DND-41 (cell line): ENCODE results near the gene C18orf63.

Source experiments
- ATAC-seq: fragments of 200-7000 bp; cut with Tn5 transposase; 3 replicates; pipeline ENCODE4 v1.9.1; 2021; ENCODE audit warnings: low read depth; ENCODE audit not compliant: insufficient read depth
- DNase-seq: peaks from one replicate; pipeline ENCODE4 v3.0.0-alpha.2; 2020
- H2AFZ ChIP-seq: 2 replicates; pipeline ENCODE4 v1.6.0; 2012; ENCODE audit warnings: low read depth, low read length
- H3K27ac ChIP-seq: 2 replicates; pipeline ENCODE4 v1.5.1; 2012; ENCODE audit warnings: low read length, inconsistent platforms
- H3K27me3 ChIP-seq: fragments of 200-600 bp; sonication (generic); 2 replicates; pipeline ENCODE4 v1.6.0; 2012; ENCODE audit warnings: low read length, mild to moderate bottlenecking, inconsistent platforms; ENCODE audit not compliant: insufficient read depth, poor library complexity
- H3K36me3 ChIP-seq: 2 replicates; pipeline ENCODE4 v1.5.1; 2012; ENCODE audit warnings: low read length, inconsistent platforms; ENCODE audit not compliant: insufficient read depth
- H3K4me1 ChIP-seq: 2 replicates; pipeline ENCODE4 v1.5.1; 2012; ENCODE audit warnings: mild to moderate bottlenecking, low read length; ENCODE audit not compliant: insufficient read depth
- H3K4me2 ChIP-seq: 2 replicates; pipeline ENCODE4 v1.6.0; 2012; ENCODE audit warnings: mild to moderate bottlenecking, moderate library complexity, low read length, inconsistent platforms; ENCODE audit not compliant: insufficient read depth
- H3K4me3 ChIP-seq, 2 experiments: fragments of 200-600 bp in 1 of 2; shearing (Covaris generic) in 1 of 2; 2 replicates each; pipeline ENCODE4 v1.5.1; 2012 to 2016; ENCODE audit warnings: inconsistent platforms in 2 of 2, low read length in 2 of 2, mild to moderate bottlenecking in 2 of 2, low read depth in 1 of 2, moderate library complexity in 1 of 2
- H3K79me2 ChIP-seq: 2 replicates; pipeline ENCODE4 v1.6.0; 2012; ENCODE audit warnings: low read length, inconsistent platforms; ENCODE audit not compliant: insufficient read depth
- H3K9ac ChIP-seq: 2 replicates; pipeline ENCODE4 v1.6.0; 2012; ENCODE audit warnings: low read depth, mild to moderate bottlenecking, inconsistent platforms, low read length, moderate library complexity
- H3K9me3 ChIP-seq: 2 replicates; pipeline ENCODE4 v1.5.1; 2012; ENCODE audit warnings: low read length, moderate library complexity, mild to moderate bottlenecking, inconsistent platforms; ENCODE audit not compliant: insufficient read depth, severe bottlenecking
- H4K20me1 ChIP-seq: 2 replicates; pipeline ENCODE4 v1.6.0; 2012; ENCODE audit warnings: low read length; ENCODE audit not compliant: insufficient read depth
- EZH2 ChIP-seq: IDR thresholded peaks from 3 replicates; pipeline ENCODE4 v1.6.1; 2012; ENCODE audit warnings: borderline replicate concordance, low read depth, mild to moderate bottlenecking, moderate library complexity, low read length, inconsistent platforms; ENCODE audit not compliant: severe bottlenecking
- TF ChIP-seq, protein P1 (sequence below): IDR thresholded peaks from 2 replicates; pipeline ENCODE4 v1.5.1; 2012; ENCODE audit warnings: borderline replicate concordance, low read length, moderate library complexity, mild to moderate bottlenecking; ENCODE audit not compliant: poor library complexity, severe bottlenecking; ENCODE audit errors: extremely low read depth

C18orf63 gene

DNA sequence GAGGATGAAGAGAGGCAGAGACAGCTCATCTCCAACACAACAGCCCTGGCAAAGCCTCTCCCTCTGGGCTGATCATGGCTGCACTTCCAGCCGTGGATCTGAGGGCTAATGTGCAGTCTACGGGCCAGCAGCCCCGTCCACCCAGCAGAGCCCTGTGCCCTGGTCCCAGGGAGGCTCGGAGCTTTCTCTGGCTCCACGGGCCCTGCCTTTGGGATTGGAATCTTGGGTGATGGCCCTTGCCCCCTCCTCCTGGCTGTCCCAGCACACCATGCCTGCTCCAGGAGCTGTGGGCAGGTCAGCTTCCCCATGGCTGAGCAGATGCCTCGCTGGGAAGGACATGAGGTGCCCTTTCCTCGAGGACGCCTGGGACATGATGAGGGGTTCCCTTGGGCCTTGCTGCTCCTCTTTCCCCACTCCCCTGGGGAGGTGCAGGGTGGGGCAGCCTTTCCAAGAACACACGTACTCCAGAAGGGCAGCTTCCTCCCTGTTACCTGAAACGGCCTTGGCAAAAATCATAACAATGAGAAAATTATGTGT lies 66.9 kb downstream of the C18orf63 start:
- H2AFZ ChIP-seq: no peak overlapping the region
- H3K27ac ChIP-seq: no peak overlapping the region
- H3K4me1 ChIP-seq: no peaks in the 10 kb centered on the region
- H3K9ac ChIP-seq: no peak overlapping the region
- no peaks in the 10 kb centered on the region for H3K36me3 ChIP-seq
- ATAC-seq: no peak
- no peak overlapping the region for H3K4me2 ChIP-seq
- H3K79me2 ChIP-seq: no peaks in the 10 kb centered on the region
- peaks cover 12% of the 10 kb centered on the region for H3K27me3 ChIP-seq
- TF ChIP-seq, protein P1, sequence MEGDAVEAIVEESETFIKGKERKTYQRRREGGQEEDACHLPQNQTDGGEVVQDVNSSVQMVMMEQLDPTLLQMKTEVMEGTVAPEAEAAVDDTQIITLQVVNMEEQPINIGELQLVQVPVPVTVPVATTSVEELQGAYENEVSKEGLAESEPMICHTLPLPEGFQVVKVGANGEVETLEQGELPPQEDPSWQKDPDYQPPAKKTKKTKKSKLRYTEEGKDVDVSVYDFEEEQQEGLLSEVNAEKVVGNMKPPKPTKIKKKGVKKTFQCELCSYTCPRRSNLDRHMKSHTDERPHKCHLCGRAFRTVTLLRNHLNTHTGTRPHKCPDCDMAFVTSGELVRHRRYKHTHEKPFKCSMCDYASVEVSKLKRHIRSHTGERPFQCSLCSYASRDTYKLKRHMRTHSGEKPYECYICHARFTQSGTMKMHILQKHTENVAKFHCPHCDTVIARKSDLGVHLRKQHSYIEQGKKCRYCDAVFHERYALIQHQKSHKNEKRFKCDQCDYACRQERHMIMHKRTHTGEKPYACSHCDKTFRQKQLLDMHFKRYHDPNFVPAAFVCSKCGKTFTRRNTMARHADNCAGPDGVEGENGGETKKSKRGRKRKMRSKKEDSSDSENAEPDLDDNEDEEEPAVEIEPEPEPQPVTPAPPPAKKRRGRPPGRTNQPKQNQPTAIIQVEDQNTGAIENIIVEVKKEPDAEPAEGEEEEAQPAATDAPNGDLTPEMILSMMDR: no peak
- no peak for TF ChIP-seq EZH2
- H3K4me3 ChIP-seq: no peak overlapping the region
- no peaks in the 10 kb centered on the region for H4K20me1 ChIP-seq
- DNase-seq: no peak
- H3K9me3 ChIP-seq: no peaks in the 10 kb centered on the region

DNA sequence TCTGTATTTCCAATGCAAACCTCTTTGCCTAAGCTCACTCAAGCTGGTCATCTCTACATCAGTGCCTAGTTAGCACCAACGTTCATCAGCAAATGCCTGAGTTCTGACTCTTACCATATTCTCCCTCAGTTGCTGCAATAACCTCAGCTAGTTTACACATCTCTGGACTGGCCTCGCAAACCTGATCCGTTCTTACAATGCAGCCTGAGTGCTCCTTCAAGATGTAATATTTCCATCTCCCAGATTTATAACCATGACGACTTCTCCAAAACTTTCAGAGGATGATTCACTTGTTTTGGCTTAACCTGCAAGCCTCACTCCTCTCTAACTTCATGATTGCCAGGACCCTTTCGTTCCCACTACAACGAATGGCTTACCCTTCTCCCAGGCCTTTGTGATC lies 71.7 kb downstream of the C18orf63 start:
- Histone ChIP-seq H3K27ac (no peak overlapping the region), H3K4me1 (peaks cover 4% of the 10 kb centered on the region; the same call in 1 of the 2 replicates), H4K20me1 (no peaks in the 10 kb centered on the region), H3K4me2 (no peak overlapping the region), H3K27me3 (peaks cover 26% of the 10 kb centered on the region), H3K36me3 (no peaks in the 10 kb centered on the region), H3K9me3 (no peaks in the 10 kb centered on the region), H3K9ac (no peak overlapping the region), H3K4me3 (no peak overlapping the region), H3K79me2 (no peaks in the 10 kb centered on the region), H2AFZ (no peak overlapping the region)
- DNase-seq (no peak), ATAC-seq (no peak)
- TF ChIP-seq, protein P1: no peak
- no peak for TF ChIP-seq EZH2

DNA sequence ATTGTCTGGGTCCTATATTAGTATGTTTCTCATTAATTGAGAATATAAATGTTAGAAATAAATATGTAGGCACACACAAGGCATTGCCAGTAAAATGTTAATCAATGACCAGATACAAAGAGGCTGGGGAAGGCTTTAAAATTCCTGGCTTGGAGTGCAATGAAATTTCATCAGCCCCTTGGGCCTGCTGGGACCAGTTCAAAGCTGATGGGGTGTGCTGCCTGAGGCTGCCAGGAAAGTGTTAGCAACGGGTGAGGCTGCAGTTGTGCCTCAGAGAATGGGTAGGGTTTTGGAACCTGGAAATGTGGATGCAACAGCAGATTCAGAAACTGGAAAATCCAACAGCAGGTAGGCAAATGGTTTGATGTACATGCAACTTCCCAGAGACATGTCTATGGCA lies 72.6 kb downstream of the C18orf63 start:
- Histone ChIP-seq H3K36me3 (no peaks in the 10 kb centered on the region), H3K9me3 (no peaks in the 10 kb centered on the region), H2AFZ (no peak overlapping the region), H3K4me1 (peaks cover 4% of the 10 kb centered on the region; the same call in 1 of the 2 replicates), H3K4me3 (no peak overlapping the region), H3K4me2 (no peak overlapping the region), H4K20me1 (no peaks in the 10 kb centered on the region), H3K9ac (no peak overlapping the region), H3K27ac (no peak overlapping the region), H3K27me3 (peaks cover 29% of the 10 kb centered on the region), H3K79me2 (no peaks in the 10 kb centered on the region)
- DNase-seq (no peak), ATAC-seq (no peak)
- no peak for TF ChIP-seq EZH2
- TF ChIP-seq, protein P1: no peak
